Memory B cell (primary cell): ENCODE measurements around the gene ENDOD1.
A peak's percentile ranks its signal among the peaks of the same experiment; 100 is the strongest.
"Not testable (repeated sequence)": the region's sequence is repeated elsewhere in the genome, so short reads cannot be mapped to it uniquely, and the experiment has no call there.

Experiments
- ATAC-seq: fragments of 150-1000 bp; cut with Tn5 transposase; 2 replicates; pipeline ENCODE4 v1.10.0; 2021; ENCODE audit warnings: low read depth, mild to moderate bottlenecking, moderate library complexity
- DNase-seq, 2 donors: peaks; one replicate each; pipeline ENCODE4 v3.0.0; 2022; ENCODE audit warnings: low spot score in 2 of 2
- H3K27ac Mint-ChIP-seq: one replicate; pipeline ENCODE4 v1.8.0; 2022; ENCODE audit warnings: mild to moderate bottlenecking, moderate library complexity, mixed read lengths
- H3K27me3 Mint-ChIP-seq: one replicate; pipeline ENCODE4 v1.8.0; 2022; ENCODE audit warnings: mixed read lengths
- H3K36me3 Mint-ChIP-seq: one replicate; pipeline ENCODE4 v1.8.0; 2022; ENCODE audit warnings: mild to moderate bottlenecking, mixed read lengths
- H3K4me1 Mint-ChIP-seq: one replicate; pipeline ENCODE4 v1.8.0; 2022; ENCODE audit warnings: mixed read lengths
- H3K4me3 Mint-ChIP-seq: one replicate; pipeline ENCODE4 v1.8.0; 2022; ENCODE audit warnings: mild to moderate bottlenecking, moderate library complexity, mixed read lengths
- H3K9me3 Mint-ChIP-seq: one replicate; pipeline ENCODE4 v1.8.0; 2022; ENCODE audit warnings: mixed read lengths

ENDOD1 gene

DNA sequence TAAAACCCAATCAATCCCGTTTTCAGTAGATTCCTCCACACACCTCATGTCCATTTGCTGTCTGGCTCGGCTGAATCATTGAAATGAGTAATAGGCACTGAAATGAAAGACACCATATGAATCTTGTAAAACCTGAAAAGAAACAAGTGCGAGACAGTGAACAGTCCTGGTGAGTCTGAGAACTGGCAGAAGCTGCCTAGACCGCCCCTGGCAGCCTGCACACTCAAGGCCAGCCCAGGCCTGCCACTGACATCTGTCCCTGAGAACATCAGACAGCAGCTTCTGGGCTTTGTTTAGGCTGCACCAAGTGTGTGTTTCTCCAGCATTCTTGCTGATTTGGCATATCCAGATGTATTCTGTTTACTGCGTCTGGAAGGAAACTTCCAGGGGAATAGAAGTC lies 44.8 kb downstream of the ENDOD1 start:
- Mint-ChIP-seq H3K9me3 (no peaks in the 10 kb centered on the region), H3K27ac (no peak overlapping the region), H3K4me3 (no peak overlapping the region), H3K27me3 (no peaks in the 10 kb centered on the region), H3K36me3 (peaks cover 2% of the 10 kb centered on the region), H3K4me1 (no peaks in the 10 kb centered on the region)
- no peak for ATAC-seq
- no peak for DNase-seq

GRCh38 chr11:95135155-95135554 lies 45.5 kb downstream of the ENDOD1 start:
- no peak for ATAC-seq
- H3K4me3 Mint-ChIP-seq = no peak overlapping the region
- no peak for DNase-seq
- H3K27me3 Mint-ChIP-seq = no peaks in the 10 kb centered on the region
- H3K36me3 Mint-ChIP-seq = no peaks in the 10 kb centered on the region
- no peaks in the 10 kb centered on the region for H3K9me3 Mint-ChIP-seq
- no peaks in the 10 kb centered on the region for H3K4me1 Mint-ChIP-seq
- H3K27ac Mint-ChIP-seq = no peak overlapping the region

DNA sequence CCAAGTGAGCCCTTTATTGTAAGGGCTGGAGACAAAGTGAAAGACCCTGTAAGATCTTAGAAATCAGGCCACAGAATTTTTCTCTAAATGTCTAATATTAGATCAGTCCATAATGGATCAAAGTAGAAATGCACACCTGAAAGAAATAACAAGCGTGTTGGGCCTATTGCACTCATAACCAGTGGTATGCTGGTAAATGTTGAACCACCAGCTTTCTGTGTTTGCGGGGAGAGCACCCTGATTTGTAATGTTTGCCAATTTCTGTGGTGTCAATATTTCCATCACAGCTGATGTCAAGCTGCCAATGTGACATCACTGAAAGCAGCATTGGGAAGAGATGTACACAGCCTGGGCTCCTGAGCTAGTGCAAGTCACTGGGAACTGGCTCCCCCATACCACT lies 46.2 kb downstream of the ENDOD1 start:
- Mint-ChIP-seq H3K4me1 (no peaks in the 10 kb centered on the region), H3K4me3 (no peak overlapping the region), H3K9me3 (no peaks in the 10 kb centered on the region), H3K27me3 (no peaks in the 10 kb centered on the region), H3K36me3 (no peaks in the 10 kb centered on the region), H3K27ac (no peak overlapping the region)
- DNase-seq (no peak), ATAC-seq (no peak)

DNA sequence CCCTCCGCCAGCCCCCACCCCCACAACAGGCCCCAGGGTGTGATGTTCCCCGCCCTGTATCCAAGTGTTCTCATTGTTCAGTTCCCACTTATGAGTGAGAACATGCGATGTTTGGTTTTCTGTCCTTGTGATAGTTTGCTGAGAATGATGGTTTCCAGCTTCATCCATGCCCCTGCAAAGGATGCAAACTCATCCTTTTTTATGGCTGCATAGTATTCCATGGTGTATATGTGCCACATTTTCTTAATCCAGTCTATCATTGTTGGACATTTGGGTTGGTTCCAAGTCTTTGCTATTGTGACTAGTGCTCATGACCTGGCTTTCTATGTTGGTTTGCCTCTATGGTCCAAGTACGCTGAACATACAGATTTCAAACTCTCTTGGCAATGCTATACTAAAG lies 47.1 kb downstream of the ENDOD1 start:
- not testable (repeated sequence) for H3K27me3 Mint-ChIP-seq, H3K9me3 Mint-ChIP-seq, H3K4me3 Mint-ChIP-seq, H3K4me1 Mint-ChIP-seq, H3K36me3 Mint-ChIP-seq, ATAC-seq, H3K27ac Mint-ChIP-seq, DNase-seq

GRCh38 chr11:95137299-95137698 lies 47.7 kb downstream of the ENDOD1 start:
- DNase-seq (no peak), ATAC-seq (no peak)
- Mint-ChIP-seq H3K4me3 (no peak overlapping the region), H3K27me3 (peaks cover 2% of the 10 kb centered on the region), H3K36me3 (no peaks in the 10 kb centered on the region), H3K27ac (no peak overlapping the region), H3K9me3 (no peaks in the 10 kb centered on the region), H3K4me1 (no peaks in the 10 kb centered on the region)

GRCh38 chr11:95138448-95138847 lies 48.8 kb downstream of the ENDOD1 start:
- no peaks in the 10 kb centered on the region for H3K9me3 Mint-ChIP-seq
- H3K27ac Mint-ChIP-seq = no peak overlapping the region
- DNase-seq (no peak), ATAC-seq (peak; percentile 83)
- no peaks in the 10 kb centered on the region for H3K4me1 Mint-ChIP-seq
- H3K36me3 Mint-ChIP-seq = no peaks in the 10 kb centered on the region
- peaks cover 2% of the 10 kb centered on the region for H3K27me3 Mint-ChIP-seq
- H3K4me3 Mint-ChIP-seq = no peak overlapping the region

- no peaks in the 10 kb centered on the region for H3K4me1 Mint-ChIP-seq
- H3K9me3 Mint-ChIP-seq = no peaks in the 10 kb centered on the region
- H3K36me3 Mint-ChIP-seq = no peaks in the 10 kb centered on the region
- DNase-seq (no peak), ATAC-seq (no peak)
- H3K27me3 Mint-ChIP-seq = peaks cover 2% of the 10 kb centered on the region
- H3K27ac Mint-ChIP-seq = no peak overlapping the region
- no peak overlapping the region for H3K4me3 Mint-ChIP-seq
Measured at GRCh38 chr11:95140397-95141033, 50.9 kb downstream of the ENDOD1 start.

- Mint-ChIP-seq H3K9me3 (no peaks in the 10 kb centered on the region), H3K27ac (no peak overlapping the region), H3K4me3 (no peak overlapping the region), H3K27me3 (peaks cover 2% of the 10 kb centered on the region), H3K4me1 (no peaks in the 10 kb centered on the region), H3K36me3 (no peaks in the 10 kb centered on the region)
- ATAC-seq (no peak), DNase-seq (no peak)
Measured at GRCh38 chr11:95142431-95142830, 52.8 kb downstream of the ENDOD1 start.

DNA sequence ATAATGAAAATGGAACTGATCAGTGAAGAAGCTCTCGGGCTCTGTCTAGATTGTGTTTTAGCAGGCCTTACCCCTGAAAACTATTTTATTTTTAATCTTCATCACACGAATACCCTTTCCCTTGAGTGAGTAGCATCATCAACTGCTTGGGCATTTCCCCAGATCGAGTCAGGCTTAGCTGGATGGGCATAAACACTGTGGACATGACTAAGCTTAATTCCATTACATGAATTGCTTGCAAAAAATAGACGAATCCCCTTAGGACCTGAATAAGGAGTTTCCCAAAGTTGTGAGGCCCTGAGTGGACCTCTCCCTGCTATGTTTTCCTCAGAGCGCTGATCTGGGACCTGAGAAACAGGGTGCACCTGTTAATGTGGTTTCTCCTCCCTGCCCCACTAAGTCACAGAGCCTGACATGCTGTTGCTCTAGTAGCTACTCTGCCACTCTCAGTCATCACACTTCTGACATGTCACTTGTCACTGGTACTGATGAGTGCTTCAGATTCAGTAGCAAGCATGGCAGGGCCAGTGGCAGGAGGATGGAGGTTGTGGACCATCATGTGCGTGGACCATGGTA lies 53.5 kb downstream of the ENDOD1 start:
- Mint-ChIP-seq H3K27me3 (peaks cover 2% of the 10 kb centered on the region), H3K9me3 (no peaks in the 10 kb centered on the region), H3K4me3 (no peak overlapping the region), H3K4me1 (no peaks in the 10 kb centered on the region), H3K27ac (no peak overlapping the region), H3K36me3 (no peaks in the 10 kb centered on the region)
- no peak for DNase-seq
- ATAC-seq = no peak

DNA sequence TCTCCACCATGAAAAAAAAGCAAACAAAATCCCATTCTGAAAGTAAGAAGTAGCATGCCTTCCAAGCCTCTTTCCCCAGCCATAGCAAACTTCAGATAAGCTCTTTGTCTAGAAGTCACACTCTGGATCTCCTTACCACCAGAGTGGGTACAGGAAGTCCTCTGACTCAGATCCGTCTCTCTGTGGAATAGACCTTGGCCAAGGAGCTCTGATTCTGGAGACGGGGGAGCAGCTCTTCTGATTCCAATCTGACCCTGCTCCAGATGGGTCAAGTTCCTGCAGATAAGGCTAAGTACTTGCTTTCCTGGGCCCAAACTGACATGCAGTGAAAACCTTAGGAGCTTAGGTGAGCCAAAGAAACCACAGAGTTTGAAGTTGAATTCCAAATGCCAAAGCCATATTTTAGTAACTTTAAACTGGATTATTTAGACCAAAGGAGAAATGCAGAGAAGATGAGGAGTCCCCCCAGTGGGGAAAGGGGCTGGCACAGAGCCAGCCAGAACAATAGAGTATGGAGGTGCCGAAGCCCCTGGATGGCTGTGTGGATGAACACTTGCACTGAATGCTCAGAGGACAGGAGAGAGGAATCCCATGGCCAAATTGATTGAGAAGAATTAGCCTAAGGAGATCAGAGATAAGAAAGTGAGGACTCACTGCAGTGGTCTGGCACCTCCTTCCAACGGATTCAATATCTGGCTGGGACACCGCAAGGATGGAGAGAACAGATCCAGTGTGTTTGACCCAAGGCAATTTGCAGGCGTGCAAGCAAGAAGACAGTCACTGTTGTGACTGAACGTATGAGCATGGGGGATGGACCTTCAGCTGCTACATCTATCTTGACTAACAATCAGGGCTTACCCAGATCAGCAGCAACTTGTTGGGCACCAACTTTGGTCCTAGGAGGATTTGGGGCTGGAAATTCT lies 54.9 kb downstream of the ENDOD1 start:
- Mint-ChIP-seq H3K27me3 (peaks cover 2% of the 10 kb centered on the region), H3K36me3 (no peaks in the 10 kb centered on the region), H3K4me1 (no peaks in the 10 kb centered on the region), H3K27ac (no peak overlapping the region), H3K9me3 (no peaks in the 10 kb centered on the region), H3K4me3 (no peak overlapping the region)
- DNase-seq = no peak
- ATAC-seq = no peak

DNA sequence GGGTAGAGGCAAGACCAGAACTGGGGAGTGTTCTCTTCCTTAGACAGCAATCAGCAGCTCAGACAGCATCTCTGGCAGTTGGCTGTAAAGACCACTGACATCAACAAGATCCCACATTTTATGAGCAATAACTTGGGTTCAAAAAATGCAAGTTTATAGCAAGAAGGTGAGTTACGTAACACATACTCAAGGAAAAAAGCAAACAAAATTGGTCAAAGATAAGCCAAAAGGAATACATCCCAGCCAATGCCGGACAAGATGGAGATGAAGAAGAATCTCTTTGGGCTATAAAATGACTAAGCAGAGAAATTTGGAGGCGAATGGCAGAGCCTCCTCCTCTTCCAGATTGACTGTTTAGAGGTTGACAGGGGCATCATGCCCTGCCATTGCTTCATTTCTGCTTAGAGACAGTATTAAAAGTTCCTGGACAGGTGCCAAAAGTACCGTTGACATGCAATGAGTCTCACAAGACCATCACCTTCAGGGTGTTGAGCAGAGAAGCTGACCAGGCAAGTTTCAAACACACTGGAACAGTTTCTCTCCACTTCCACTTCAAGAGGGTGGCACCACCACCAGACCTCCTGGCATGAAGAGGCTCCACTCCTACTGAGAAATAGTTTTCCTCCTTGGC lies 55.9 kb downstream of the ENDOD1 start:
- no peaks in the 10 kb centered on the region for H3K4me1 Mint-ChIP-seq
- no peak for DNase-seq
- no peak overlapping the region for H3K4me3 Mint-ChIP-seq
- peaks cover 2% of the 10 kb centered on the region for H3K27me3 Mint-ChIP-seq
- no peaks in the 10 kb centered on the region for H3K36me3 Mint-ChIP-seq
- ATAC-seq = no peak
- no peak overlapping the region for H3K27ac Mint-ChIP-seq
- H3K9me3 Mint-ChIP-seq = no peaks in the 10 kb centered on the region

DNA sequence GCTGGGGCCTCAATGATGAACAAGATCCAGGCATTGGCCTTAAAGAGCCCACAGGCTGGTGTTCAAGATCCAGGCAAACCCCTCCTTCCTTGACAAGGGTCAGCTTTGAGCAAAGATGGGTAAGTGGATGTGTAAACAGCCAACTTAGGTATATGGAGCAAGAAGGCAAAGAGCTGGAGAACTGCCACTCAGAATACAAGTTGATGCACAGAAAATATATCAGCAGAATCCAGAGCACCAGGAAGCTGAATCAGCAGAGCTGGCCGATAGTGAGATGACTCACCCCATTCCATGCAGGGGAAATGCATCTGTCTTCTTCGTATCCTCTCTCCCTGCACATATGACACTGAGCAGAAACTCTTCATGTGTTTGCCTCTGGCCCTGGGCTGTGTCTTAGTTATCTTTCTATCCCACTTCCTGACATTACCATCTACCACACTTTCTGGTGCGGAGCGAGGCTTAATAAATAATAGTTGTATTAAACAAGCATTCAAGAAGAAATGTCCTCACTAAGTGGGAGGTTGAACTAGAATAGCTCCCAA lies 57.8 kb downstream of the ENDOD1 start:
- H3K4me1 Mint-ChIP-seq = peaks cover 7% of the 10 kb centered on the region
- no peaks in the 10 kb centered on the region for H3K36me3 Mint-ChIP-seq
- H3K27ac Mint-ChIP-seq = no peak overlapping the region
- no peaks in the 10 kb centered on the region for H3K9me3 Mint-ChIP-seq
- ATAC-seq (no peak), DNase-seq (no peak)
- no peak overlapping the region for H3K4me3 Mint-ChIP-seq
- H3K27me3 Mint-ChIP-seq = no peaks in the 10 kb centered on the region

- H3K9me3 Mint-ChIP-seq = no peaks in the 10 kb centered on the region
- no peaks in the 10 kb centered on the region for H3K27me3 Mint-ChIP-seq
- peaks cover 17% of the 10 kb centered on the region for H3K4me1 Mint-ChIP-seq
- ATAC-seq (no peak), DNase-seq (no peak)
- H3K27ac Mint-ChIP-seq = no peak overlapping the region
- H3K36me3 Mint-ChIP-seq = no peaks in the 10 kb centered on the region
- H3K4me3 Mint-ChIP-seq = no peak overlapping the region
Measured at GRCh38 chr11:95148406-95148805, 58.8 kb downstream of the ENDOD1 start.

DNA sequence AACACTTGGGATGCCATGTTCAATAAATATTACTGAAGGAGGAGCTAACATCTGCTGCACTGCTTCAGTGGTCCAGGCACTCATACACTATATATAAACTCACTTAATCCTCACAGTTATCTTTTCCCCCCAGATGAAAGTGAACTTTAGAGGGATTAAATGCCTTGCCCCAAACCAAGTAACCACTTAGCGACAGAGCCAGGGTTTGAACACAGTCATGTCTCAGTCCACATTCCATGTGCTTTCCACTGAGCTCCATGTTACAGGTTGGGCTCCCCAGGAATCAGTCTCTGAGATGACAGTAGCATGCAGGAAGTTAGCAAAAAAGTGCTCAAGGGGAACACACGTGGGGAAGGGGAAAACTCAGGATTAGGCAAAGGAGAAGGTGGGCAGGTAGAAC lies 59.3 kb downstream of the ENDOD1 start:
- H3K36me3 Mint-ChIP-seq = no peaks in the 10 kb centered on the region
- H3K4me3 Mint-ChIP-seq = no peak overlapping the region
- H3K9me3 Mint-ChIP-seq = no peaks in the 10 kb centered on the region
- peaks cover 22% of the 10 kb centered on the region for H3K4me1 Mint-ChIP-seq
- no peak overlapping the region for H3K27ac Mint-ChIP-seq
- no peak for ATAC-seq
- H3K27me3 Mint-ChIP-seq = no peaks in the 10 kb centered on the region
- DNase-seq = no peak
